ENCODE measurements around the gene MAP3K13.
"Not testable (repeated sequence)": the region's sequence is repeated elsewhere in the genome, so short reads cannot be mapped to it uniquely, and the experiment has no call there.

Gene MAP3K13

DNA sequence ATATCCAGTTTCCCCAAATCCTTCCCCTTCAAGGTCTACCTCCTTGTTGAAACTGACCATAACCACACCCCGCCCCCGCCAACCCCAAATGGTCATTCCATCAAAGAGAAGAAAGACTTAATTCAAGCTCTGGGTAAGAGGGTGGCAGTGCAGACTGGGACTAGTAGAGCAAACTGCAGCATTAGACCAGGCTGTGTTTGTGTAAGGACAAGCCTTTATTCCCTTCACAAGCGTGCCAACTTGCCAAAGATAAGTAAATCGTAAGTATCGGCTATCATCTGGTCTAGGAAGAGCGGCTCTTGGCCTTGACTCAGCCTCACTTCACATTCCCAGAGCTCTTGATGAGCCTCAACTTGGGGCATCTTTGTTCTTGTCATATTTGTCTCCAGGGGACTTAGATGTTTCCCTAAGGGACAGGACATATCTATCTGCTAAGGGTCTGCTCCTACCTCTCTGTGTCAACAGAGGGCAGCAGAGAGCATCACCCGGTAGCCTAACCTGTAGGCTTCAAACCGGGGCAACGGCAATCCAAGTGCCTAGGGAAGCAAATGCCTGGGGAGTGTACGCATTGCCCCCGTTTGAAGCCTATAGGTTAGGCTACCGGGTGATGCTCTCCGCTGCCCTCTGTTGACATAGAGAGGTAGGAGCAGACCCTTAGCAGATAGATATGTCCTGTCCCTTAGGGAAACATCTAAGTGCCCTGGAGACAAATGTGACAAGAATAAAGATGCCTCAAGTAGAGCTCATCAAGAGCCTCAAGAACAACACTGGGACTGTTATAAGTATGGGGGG is 8.9 kb upstream of the MAP3K13 start:
- ATAC-seq (replicated peaks) (peak; percentile 98), DNase-seq (peak; percentile 50 to 55 (median 54))
- no peaks in the 10 kb centered on the region for H3K4me1 Mint-ChIP-seq (ENCODE audit: low read depth in 2 of 2)
- peaks cover 14 to 52% of the 10 kb centered on the region in 2 donors for H3K27me3 Mint-ChIP-seq
- no peak overlapping the region for H3K4me3 Mint-ChIP-seq
- H3K36me3 Mint-ChIP-seq (ENCODE audit: insufficient read depth) = no peaks in the 10 kb centered on the region
- H3K9me3 Mint-ChIP-seq = no peaks in the 10 kb centered on the region
- no peak overlapping the region for H3K27ac Mint-ChIP-seq

DNA sequence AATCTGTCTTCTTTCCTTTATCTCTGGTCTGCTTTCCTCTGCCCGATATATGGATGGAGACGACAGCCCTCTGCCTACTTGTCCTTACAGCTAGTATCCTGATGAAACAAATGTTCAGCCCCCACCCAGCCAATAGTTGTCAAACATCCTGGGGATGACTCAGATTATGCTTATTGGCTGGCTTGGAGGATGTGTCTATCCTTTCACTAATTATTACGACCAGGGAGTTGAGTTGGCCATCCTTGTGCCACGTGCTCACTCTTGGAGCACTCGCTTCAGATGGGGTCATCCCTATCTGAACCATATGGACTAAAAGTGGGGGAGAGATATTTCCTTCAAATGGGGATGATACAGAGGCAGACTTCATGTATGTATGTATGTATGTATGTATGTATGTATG is 6.4 kb upstream of the MAP3K13 start:
- H3K4me1 Mint-ChIP-seq (ENCODE audit: low read depth in 2 of 2) = no peaks in the 10 kb centered on the region
- H3K4me3 Mint-ChIP-seq = no peak overlapping the region
- ATAC-seq (replicated peaks) (no peak), DNase-seq (no peak)
- H3K9me3 Mint-ChIP-seq = no peaks in the 10 kb centered on the region
- H3K36me3 Mint-ChIP-seq (ENCODE audit: insufficient read depth) = no peaks in the 10 kb centered on the region
- peaks cover 19 to 47% of the 10 kb centered on the region in 2 donors for H3K27me3 Mint-ChIP-seq
- no peak overlapping the region for H3K27ac Mint-ChIP-seq

DNA sequence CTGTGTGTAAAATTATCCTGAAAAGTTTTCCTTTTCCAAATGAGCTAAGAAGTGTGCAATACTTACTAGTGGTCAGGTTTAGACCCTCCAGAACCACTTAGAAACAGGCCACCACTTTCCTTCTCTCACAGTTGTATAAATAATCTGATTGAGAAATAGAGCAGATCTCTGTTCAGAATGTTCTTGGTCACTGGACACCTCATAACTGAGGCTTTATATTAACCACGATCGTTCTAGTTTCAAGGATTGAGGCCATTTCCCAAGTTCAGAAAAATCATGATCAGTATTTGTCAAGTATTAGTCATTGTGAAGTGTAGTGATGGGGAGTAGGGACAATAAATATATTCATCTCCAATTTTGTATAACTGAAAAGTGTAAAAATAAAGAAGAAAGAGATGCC is 1.0 kb upstream of the MAP3K13 start:
- ATAC-seq (replicated peaks) = no peak
- H3K27me3 Mint-ChIP-seq = peaks cover 59 to 61% of the 10 kb centered on the region in 2 donors
- H3K27ac Mint-ChIP-seq = no peak overlapping the region
- no peak overlapping the region for H3K4me3 Mint-ChIP-seq
- peaks cover 8 to 12% of the 10 kb centered on the region in 2 donors for H3K4me1 Mint-ChIP-seq (ENCODE audit: low read depth in 2 of 2)
- H3K9me3 Mint-ChIP-seq = no peaks in the 10 kb centered on the region
- DNase-seq = no peak
- no peaks in the 10 kb centered on the region for H3K36me3 Mint-ChIP-seq (ENCODE audit: insufficient read depth)

GRCh38 chr3:185363662-185364203 is 797 bp downstream of the MAP3K13 start:
- peak; percentile 57 for ATAC-seq (replicated peaks)
- peaks cover 70 to 71% of the 10 kb centered on the region in 2 donors for H3K27me3 Mint-ChIP-seq
- peaks cover 8 to 12% of the 10 kb centered on the region in 2 donors for H3K4me1 Mint-ChIP-seq (ENCODE audit: low read depth in 2 of 2)
- H3K4me3 Mint-ChIP-seq = peak overlapping the region; percentile 77 to 79
- no peak for DNase-seq
- no peaks in the 10 kb centered on the region for H3K9me3 Mint-ChIP-seq
- H3K27ac Mint-ChIP-seq = no peak overlapping the region
- no peaks in the 10 kb centered on the region for H3K36me3 Mint-ChIP-seq (ENCODE audit: insufficient read depth)

GRCh38 chr3:185365291-185366073 is 2.5 kb downstream of the MAP3K13 start:
- no peaks in the 10 kb centered on the region for H3K36me3 Mint-ChIP-seq (ENCODE audit: insufficient read depth)
- ATAC-seq (replicated peaks) (no peak), DNase-seq (no peak)
- H3K4me1 Mint-ChIP-seq (ENCODE audit: low read depth in 2 of 2) = peaks cover 8 to 12% of the 10 kb centered on the region in 2 donors
- no peak overlapping the region for H3K4me3 Mint-ChIP-seq
- no peak overlapping the region for H3K27ac Mint-ChIP-seq
- no peaks in the 10 kb centered on the region for H3K9me3 Mint-ChIP-seq
- H3K27me3 Mint-ChIP-seq = peaks cover 66 to 70% of the 10 kb centered on the region in 2 donors

GRCh38 chr3:185366074-185366335 is 3.1 kb downstream of the MAP3K13 start:
- ATAC-seq (replicated peaks) (no peak), DNase-seq (no peak)
- Mint-ChIP-seq H3K27me3 (peaks cover 66 to 70% of the 10 kb centered on the region in 2 donors), H3K9me3 (no peaks in the 10 kb centered on the region), H3K4me1 (ENCODE audit: low read depth in 2 of 2) (peaks cover 8 to 12% of the 10 kb centered on the region in 2 donors), H3K27ac (no peak overlapping the region), H3K36me3 (ENCODE audit: insufficient read depth) (no peaks in the 10 kb centered on the region), H3K4me3 (no peak overlapping the region)

DNA sequence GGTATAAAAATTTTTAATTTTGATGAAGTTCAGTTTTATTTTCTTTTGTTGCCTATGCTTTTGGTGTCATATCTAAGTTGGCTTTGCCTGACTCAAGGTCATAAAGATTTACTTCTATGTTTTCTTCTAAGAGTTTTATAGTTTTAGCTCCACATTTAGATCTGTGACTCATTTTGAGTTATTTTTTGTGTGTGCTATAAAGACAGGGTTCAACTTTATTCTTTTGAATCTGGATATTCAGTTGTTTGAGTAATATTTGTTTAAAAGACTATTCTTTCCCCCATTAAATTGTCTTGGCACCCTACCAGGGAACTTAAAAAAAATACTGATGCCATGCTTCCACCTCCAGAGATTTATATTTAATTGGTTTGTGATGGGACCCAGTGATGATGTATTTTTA is 4.0 kb downstream of the MAP3K13 start:
- Mint-ChIP-seq H3K36me3 (ENCODE audit: insufficient read depth) (no peaks in the 10 kb centered on the region), H3K4me1 (ENCODE audit: low read depth in 2 of 2) (peaks cover 8 to 12% of the 10 kb centered on the region in 2 donors), H3K27ac (no peak overlapping the region), H3K27me3 (peaks cover 62 to 65% of the 10 kb centered on the region in 2 donors), H3K4me3 (no peak overlapping the region), H3K9me3 (no peaks in the 10 kb centered on the region)
- no peak for DNase-seq
- ATAC-seq (replicated peaks) = no peak

GRCh38 chr3:185370349-185370748 is 7.4 kb downstream of the MAP3K13 start:
- not testable (repeated sequence) for H3K4me1 Mint-ChIP-seq (ENCODE audit: low read depth in 2 of 2); H3K9me3 Mint-ChIP-seq; ATAC-seq (replicated peaks); H3K27ac Mint-ChIP-seq; H3K4me3 Mint-ChIP-seq; H3K36me3 Mint-ChIP-seq (ENCODE audit: insufficient read depth); DNase-seq
- peaks cover 31 to 33% of the 10 kb centered on the region in 2 donors for H3K27me3 Mint-ChIP-seq

DNA sequence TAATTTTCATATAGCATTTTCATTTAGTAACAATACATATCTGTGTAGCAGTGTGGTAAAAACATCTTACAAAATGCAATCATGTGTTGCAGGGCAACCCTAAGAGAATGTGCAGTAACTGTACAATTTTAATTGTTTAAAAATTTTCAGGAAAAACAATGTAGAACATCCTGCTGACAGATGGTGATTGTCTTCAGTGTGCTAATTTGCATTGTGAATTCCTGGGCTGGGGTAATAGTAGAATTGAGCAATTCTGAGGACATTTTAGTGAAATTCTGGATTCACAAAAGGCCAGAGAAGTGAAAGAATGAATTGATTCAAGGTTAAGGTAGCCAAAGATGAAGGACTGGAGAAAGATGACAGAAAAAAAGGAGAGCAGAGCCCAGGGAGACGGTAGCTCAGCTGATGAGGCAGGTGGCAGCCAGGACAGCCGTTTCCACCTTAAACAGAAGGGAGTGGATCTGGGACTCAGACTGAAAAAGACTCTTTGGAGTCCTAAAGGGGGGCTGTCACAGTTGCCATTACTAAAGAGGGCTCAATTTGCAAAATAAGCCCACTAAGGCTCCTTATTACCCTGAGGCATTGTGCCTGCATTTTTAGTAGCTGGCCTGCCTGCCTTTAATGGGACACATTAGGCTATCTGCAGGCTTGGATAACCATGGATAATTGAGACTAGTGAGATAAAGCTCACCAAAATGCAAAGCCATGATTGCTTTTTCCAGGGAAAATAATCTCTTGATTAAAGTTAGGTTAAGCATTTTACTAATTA is 8.6 kb downstream of the MAP3K13 start:
- H3K27ac Mint-ChIP-seq = no peak overlapping the region
- H3K4me3 Mint-ChIP-seq = no peak overlapping the region
- H3K4me1 Mint-ChIP-seq (ENCODE audit: low read depth in 2 of 2) = no peaks in the 10 kb centered on the region
- no peaks in the 10 kb centered on the region for H3K36me3 Mint-ChIP-seq (ENCODE audit: insufficient read depth)
- H3K27me3 Mint-ChIP-seq = peaks cover 20 to 22% of the 10 kb centered on the region in 2 donors
- no peak for DNase-seq
- no peak for ATAC-seq (replicated peaks)
- no peaks in the 10 kb centered on the region for H3K9me3 Mint-ChIP-seq

DNA sequence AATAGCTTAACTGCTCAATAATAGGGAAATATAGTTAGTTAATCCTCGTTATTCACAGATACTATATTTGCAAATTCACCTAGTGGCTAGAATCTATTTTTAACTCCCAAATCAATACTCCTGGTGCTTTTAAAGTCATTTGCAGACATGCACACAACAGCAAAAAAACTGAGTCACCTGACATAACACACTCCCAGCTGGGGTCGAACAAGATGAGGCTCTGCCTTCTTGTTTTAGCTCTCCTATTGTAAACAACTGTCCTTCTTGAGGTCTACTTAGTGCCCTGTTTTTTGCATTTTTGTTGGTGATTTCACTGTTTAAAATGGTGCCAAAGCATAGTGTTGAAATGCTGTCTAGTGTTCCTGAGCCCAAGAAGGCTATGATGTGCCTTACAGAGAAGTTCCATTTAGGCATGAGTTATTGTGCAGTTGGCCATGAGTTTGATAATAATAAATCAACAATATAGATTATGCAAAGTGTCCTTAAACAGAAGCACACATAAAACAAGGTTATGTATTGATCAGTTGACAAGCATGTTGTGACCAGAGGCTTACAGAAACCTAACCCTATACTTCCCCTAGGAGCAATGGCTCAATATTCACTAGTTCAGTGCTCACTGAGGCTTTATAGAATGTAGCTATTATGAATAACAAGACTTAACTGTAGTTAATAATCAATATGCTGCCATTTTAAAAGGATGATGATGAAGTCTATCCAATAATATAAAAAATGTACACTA is 18.6 kb downstream of the MAP3K13 start:
- no peak for DNase-seq
- no peak overlapping the region for H3K27ac Mint-ChIP-seq

GRCh38 chr3:185382154-185382553 is 19.2 kb downstream of the MAP3K13 start:
- no peak overlapping the region for H3K27ac Mint-ChIP-seq
- ATAC-seq (replicated peaks) = no peak
- H3K4me1 Mint-ChIP-seq (ENCODE audit: low read depth in 2 of 2) = no peaks in the 10 kb centered on the region
- H3K27me3 Mint-ChIP-seq = peaks cover 21 to 29% of the 10 kb centered on the region in 2 donors
- peaks cover 0 to 3% of the 10 kb centered on the region in 2 donors for H3K9me3 Mint-ChIP-seq
- H3K36me3 Mint-ChIP-seq (ENCODE audit: insufficient read depth) = no peaks in the 10 kb centered on the region
- DNase-seq = no peak
- no peak overlapping the region for H3K4me3 Mint-ChIP-seq

More for the DNA sequence above, 18.6 kb downstream of the MAP3K13 start:
- H3K4me3 Mint-ChIP-seq = no peak overlapping the region
- ATAC-seq (replicated peaks) = no peak
- peaks cover 14 to 25% of the 10 kb centered on the region in 2 donors for H3K27me3 Mint-ChIP-seq
- H3K4me1 Mint-ChIP-seq (ENCODE audit: low read depth in 2 of 2) = no peaks in the 10 kb centered on the region
- H3K9me3 Mint-ChIP-seq = peaks cover 0 to 3% of the 10 kb centered on the region in 2 donors
- H3K36me3 Mint-ChIP-seq (ENCODE audit: insufficient read depth) = no peaks in the 10 kb centered on the region

- DNase-seq; H3K9me3 Mint-ChIP-seq; H3K36me3 Mint-ChIP-seq (ENCODE audit: insufficient read depth); H3K4me1 Mint-ChIP-seq (ENCODE audit: low read depth in 2 of 2); H3K27ac Mint-ChIP-seq; H3K4me3 Mint-ChIP-seq; ATAC-seq (replicated peaks): not testable (repeated sequence)
- H3K27me3 Mint-ChIP-seq = peaks cover 17 to 22% of the 10 kb centered on the region in 2 donors
Observed at GRCh38 chr3:185386515-185386914, 23.6 kb downstream of the MAP3K13 start.

DNA sequence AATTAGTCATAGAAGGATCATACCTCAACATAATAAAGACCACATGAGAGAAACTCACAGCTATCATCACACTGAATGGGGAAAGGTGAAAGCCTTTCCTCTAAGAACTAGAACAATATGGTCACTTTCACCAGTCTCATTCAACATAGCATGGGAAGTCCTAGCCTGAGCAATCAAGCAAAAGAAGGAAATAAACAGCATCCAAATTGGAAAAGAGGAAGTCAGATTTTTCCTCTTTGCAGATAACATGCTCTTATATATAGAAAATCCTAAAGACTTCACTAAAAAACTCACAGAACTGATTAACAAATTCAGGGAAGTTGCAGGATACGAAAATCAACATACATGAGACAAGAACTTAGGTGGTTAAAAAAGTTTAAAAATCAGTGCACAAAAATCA is 24.7 kb downstream of the MAP3K13 start:
- H3K9me3 Mint-ChIP-seq = peaks cover 0 to 3% of the 10 kb centered on the region in 2 donors
- no peak for ATAC-seq (replicated peaks)
- H3K4me1 Mint-ChIP-seq (ENCODE audit: low read depth in 2 of 2) = no peaks in the 10 kb centered on the region
- no peak for DNase-seq
- no peak overlapping the region for H3K4me3 Mint-ChIP-seq
- peaks cover 17 to 28% of the 10 kb centered on the region in 2 donors for H3K27me3 Mint-ChIP-seq
- H3K27ac Mint-ChIP-seq = no peak overlapping the region
- H3K36me3 Mint-ChIP-seq (ENCODE audit: insufficient read depth) = no peaks in the 10 kb centered on the region

All from effector memory CD8-positive, alpha-beta T cell (primary cell).